Loucy (cell line): ENCODE results near the gene MAP1LC3C.

Experiments
- H2AFZ ChIP-seq: fragments of 200-600 bp; sonication (generic); 2 replicates; pipeline ENCODE4 v1.6.0; 2016; ENCODE audit warnings: antibody characterized with exemption, mild to moderate bottlenecking, low read length, moderate library complexity
- H3F3A ChIP-seq: fragments of 200-600 bp; 2 replicates; pipeline ENCODE4 v1.6.0; 2016; ENCODE audit warnings: antibody characterized with exemption, low read depth, mild to moderate bottlenecking
- H3K27me3 ChIP-seq: fragments of 200-600 bp; sonication (generic); 2 replicates; pipeline ENCODE4 v1.6.1; 2014; ENCODE audit warnings: low read length, mild to moderate bottlenecking; ENCODE audit not compliant: insufficient read depth, poor library complexity, severe bottlenecking
- H3K36me3 ChIP-seq: fragments of 200-600 bp; sonication (generic); 2 replicates; pipeline ENCODE4 v1.6.1; 2016; ENCODE audit warnings: low read length; ENCODE audit not compliant: insufficient read depth
- H3K4me1 ChIP-seq: fragments of 200-600 bp; sonication (generic); 2 replicates; pipeline ENCODE4 v1.5.1; 2014; ENCODE audit warnings: low read length, mild to moderate bottlenecking; ENCODE audit not compliant: insufficient read depth, poor library complexity, severe bottlenecking
- H3K4me2 ChIP-seq: fragments of 200-600 bp; sonication (generic); 2 replicates; pipeline ENCODE4 v1.6.0; 2014; ENCODE audit warnings: antibody characterized with exemption, low read length, low read depth, mild to moderate bottlenecking; ENCODE audit not compliant: poor library complexity, severe bottlenecking
- H3K4me3 ChIP-seq: fragments of 200-600 bp; sonication (generic); 2 replicates; pipeline ENCODE4 v1.5.1; 2014; ENCODE audit warnings: low read length, mild to moderate bottlenecking, mixed read lengths; ENCODE audit not compliant: poor library complexity, severe bottlenecking
- H3K79me2 ChIP-seq: fragments of 200-600 bp; sonication (generic); 2 replicates; pipeline ENCODE4 v1.6.1; 2014; ENCODE audit warnings: low read length; ENCODE audit not compliant: insufficient read depth
- H3K9ac ChIP-seq: fragments of 200-600 bp; sonication (generic); 2 replicates; pipeline ENCODE4 v1.6.0; 2014; ENCODE audit warnings: mild to moderate bottlenecking, low read depth, low read length, moderate library complexity; ENCODE audit not compliant: poor library complexity, severe bottlenecking
- H3K9me2 ChIP-seq: fragments of 200-600 bp; sonication (generic); replicated peaks from 2 replicates; pipeline ENCODE4 v1.6.1; 2016; ENCODE audit warnings: low read depth, low read length, mixed read lengths
- H3K9me3 ChIP-seq: fragments of 200-600 bp; sonication (generic); 2 replicates; pipeline ENCODE4 v1.6.1; 2014; ENCODE audit warnings: mild to moderate bottlenecking, antibody characterized with exemption, low read length, low read depth; ENCODE audit not compliant: insufficient read depth
- H4K20me1 ChIP-seq: fragments of 200-600 bp; sonication (generic); 2 replicates; pipeline ENCODE4 v1.6.0; 2014; ENCODE audit warnings: antibody characterized with exemption, low read length, mild to moderate bottlenecking; ENCODE audit not compliant: insufficient read depth, poor library complexity, severe bottlenecking
- EZH2phosphoT487 ChIP-seq: fragments of 200-600 bp; IDR thresholded peaks from 2 replicates; pipeline ENCODE4 v1.6.1; 2018; ENCODE audit warnings: antibody characterized with exemption, mild to moderate bottlenecking, moderate library complexity, borderline replicate concordance
- TF ChIP-seq, protein P1 (sequence below): fragments of 200-600 bp; sonication (generic); conservative IDR thresholded peaks from 2 replicates; pipeline ENCODE4 v1.5.1; 2014; ENCODE audit warnings: mild to moderate bottlenecking, antibody characterized with exemption, low read length

The MAP1LC3C gene

DNA sequence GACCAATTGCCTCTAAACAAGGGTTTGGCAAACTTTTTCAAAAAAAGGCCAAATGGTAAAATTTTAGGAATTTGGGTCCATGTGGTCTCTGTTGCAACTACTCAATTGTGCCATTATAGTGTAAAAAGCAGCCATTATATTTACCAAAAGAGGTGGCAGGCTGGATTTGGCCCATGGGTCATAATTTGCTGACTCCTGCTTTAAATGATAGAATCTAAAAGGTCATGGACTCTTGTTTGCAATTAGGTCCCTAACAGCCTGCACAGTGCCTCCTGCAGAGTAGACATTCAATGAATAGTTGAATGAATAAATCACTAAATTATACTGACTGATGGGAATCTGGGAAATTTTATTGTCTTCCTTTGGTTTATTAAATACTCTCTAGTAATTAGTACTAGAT is 35.2 kb downstream of the MAP1LC3C start:
- no peak overlapping the region for H2AFZ ChIP-seq
- H3K9me2 ChIP-seq, result no peaks in the 10 kb centered on the region
- no peaks in the 10 kb centered on the region for H3F3A ChIP-seq
- no peak overlapping the region for H3K9ac ChIP-seq
- no peaks in the 10 kb centered on the region for H3K4me1 ChIP-seq
- H4K20me1 ChIP-seq, result no peaks in the 10 kb centered on the region
- no peak overlapping the region for H3K4me2 ChIP-seq
- no peaks in the 10 kb centered on the region for H3K79me2 ChIP-seq
- no peaks in the 10 kb centered on the region for H3K36me3 ChIP-seq
- H3K27me3 ChIP-seq, result no peaks in the 10 kb centered on the region
- H3K4me3 ChIP-seq, result no peak overlapping the region
- TF ChIP-seq EZH2phosphoT487, result no peak
- TF ChIP-seq, protein P1, sequence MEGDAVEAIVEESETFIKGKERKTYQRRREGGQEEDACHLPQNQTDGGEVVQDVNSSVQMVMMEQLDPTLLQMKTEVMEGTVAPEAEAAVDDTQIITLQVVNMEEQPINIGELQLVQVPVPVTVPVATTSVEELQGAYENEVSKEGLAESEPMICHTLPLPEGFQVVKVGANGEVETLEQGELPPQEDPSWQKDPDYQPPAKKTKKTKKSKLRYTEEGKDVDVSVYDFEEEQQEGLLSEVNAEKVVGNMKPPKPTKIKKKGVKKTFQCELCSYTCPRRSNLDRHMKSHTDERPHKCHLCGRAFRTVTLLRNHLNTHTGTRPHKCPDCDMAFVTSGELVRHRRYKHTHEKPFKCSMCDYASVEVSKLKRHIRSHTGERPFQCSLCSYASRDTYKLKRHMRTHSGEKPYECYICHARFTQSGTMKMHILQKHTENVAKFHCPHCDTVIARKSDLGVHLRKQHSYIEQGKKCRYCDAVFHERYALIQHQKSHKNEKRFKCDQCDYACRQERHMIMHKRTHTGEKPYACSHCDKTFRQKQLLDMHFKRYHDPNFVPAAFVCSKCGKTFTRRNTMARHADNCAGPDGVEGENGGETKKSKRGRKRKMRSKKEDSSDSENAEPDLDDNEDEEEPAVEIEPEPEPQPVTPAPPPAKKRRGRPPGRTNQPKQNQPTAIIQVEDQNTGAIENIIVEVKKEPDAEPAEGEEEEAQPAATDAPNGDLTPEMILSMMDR, result no peak
- 0 out of 2 replicates have a peak, but pooled peaks cover 3% of the 10 kb centered on the region for H3K9me3 ChIP-seq

DNA sequence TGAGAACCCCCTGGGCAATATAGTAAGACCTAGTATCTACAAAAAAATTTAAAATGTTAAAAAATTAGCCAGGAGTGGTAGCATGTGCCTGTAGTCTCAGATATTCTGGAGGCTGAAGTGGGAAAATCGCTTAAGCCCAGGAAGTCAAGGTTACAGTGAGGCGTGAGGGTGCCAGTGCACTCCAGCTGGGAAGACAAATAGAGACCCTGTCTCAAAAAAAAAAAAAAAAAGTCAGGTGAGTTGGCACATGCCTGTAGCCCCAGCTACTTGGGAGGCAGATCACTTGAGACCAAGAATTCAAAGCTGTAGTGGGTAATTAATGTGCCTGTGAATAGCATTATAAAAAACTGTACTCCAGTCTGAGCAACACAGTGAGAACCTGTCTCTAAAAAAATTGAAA is 36.7 kb downstream of the MAP1LC3C start:
- Histone ChIP-seq H3K27me3 (no peaks in the 10 kb centered on the region), H3K79me2 (no peaks in the 10 kb centered on the region), H2AFZ (no peak overlapping the region), H3K4me2 (no peak overlapping the region), H4K20me1 (no peaks in the 10 kb centered on the region), H3K9me2 (no peaks in the 10 kb centered on the region), H3K4me3 (no peak overlapping the region), H3K9ac (no peak overlapping the region), H3K36me3 (no peaks in the 10 kb centered on the region), H3F3A (no peaks in the 10 kb centered on the region), H3K9me3 (peaks cover 3% of the 10 kb centered on the region; the same call in 1 of the 2 replicates), H3K4me1 (no peaks in the 10 kb centered on the region)
- TF ChIP-seq EZH2phosphoT487, result no peak
- TF ChIP-seq, protein P1, result no peak

DNA sequence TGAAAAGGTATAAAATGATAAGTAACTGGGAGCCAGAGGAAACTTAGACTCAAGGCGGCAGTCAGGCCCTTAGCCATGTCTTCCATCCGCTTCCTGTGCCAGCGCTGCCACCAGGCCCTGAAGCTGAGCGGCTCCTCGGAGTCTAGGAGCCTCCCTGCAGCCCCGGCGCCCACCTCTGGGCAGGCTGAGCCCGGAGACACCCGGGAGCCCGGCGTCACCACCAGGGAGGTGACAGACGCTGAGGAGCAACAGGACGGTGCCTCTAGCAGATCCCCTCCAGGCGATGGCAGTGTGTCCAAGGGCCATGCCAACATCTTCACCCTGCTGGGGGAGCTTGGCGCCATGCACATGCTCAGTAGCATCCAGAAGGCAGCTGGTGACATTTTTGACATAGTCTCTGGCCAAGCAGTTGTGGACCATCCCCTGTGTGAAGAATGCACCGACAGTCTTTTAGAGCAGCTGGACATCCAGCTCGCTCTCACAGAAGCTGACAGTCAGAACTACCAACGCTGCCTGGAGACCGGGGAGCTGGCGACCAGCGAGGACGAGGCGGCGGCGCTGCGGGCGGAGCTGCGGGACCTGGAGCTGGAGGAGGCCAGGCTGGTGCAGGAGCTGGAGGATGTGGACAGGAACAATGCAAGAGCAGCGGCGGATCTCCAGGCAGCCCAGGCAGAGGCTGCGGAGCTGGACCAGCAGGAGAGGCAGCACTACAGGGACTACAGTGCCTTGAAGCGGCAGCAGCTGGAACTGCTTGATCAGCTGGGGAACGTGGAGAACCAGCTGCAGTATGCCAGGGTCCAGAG is 41.0 kb downstream of the MAP1LC3C start, which contains the start of gene BECN2:
BECN2 (plus strand) TSS at position 76 of the 803 bp plus-strand sequence; CDS start at position 76, 0 bp downstream.
- no peak for TF ChIP-seq EZH2phosphoT487
- TF ChIP-seq, protein P1, result no peak
- H4K20me1 ChIP-seq, result no peaks in the 10 kb centered on the region
- no peaks in the 10 kb centered on the region for H3K4me1 ChIP-seq
- no peak within 1 kb of the TSS for H2AFZ ChIP-seq
- no peak within 1 kb of the TSS for H3K4me3 ChIP-seq
- no peaks in the 10 kb centered on the region; the same call in 1 of the 2 replicates for H3K9me3 ChIP-seq
- H3K9ac ChIP-seq, result no peak within 1 kb of the TSS
- H3K9me2 ChIP-seq, result no peaks in the 10 kb centered on the region
- no peaks in the 10 kb centered on the region for H3F3A ChIP-seq
- no peak within 1 kb of the TSS for H3K4me2 ChIP-seq
- H3K27me3 ChIP-seq, result no peaks in the 10 kb centered on the region
- no peaks in the 10 kb centered on the region for H3K36me3 ChIP-seq
- no peaks in the 10 kb centered on the region for H3K79me2 ChIP-seq
